PC-3 (cell line): Measurements from ENCODE around the gene C5AR2. TPM values are rescaled to one million over a fixed set of nuclear protein-coding genes. Genes with fewer than 3 reads are reported as not detected.
A peak's percentile ranks its signal among the peaks of the same experiment; 100 is the strongest.

Experiments
- ATAC-seq: fragments of 200-7000 bp; cut with Tn5 transposase; 2 replicates; pipeline ENCODE4 v1.9.1; 2020; ENCODE audit warnings: mild to moderate bottlenecking, moderate library complexity
- BruUV-seq: library from RNA; stranded (reverse); fragments of 400-500 nt; replicated peaks from 2 replicates; lab custom pipeline; 2021; lab: Mats Ljungman, UMichigan
- CTCF ChIA-PET: fragments of 300-600 bp; sonication (Branson Sonifier 250); formaldehyde crosslinking; loops from one replicate; lab custom pipeline; 2022; ENCODE audit warnings: antibody characterized with exemption; lab: Charles Lee
- POLR2A ChIA-PET: fragments of 300-600 bp; sonication (Branson Sonifier 250); formaldehyde crosslinking; loops from one replicate; lab custom pipeline; 2022; ENCODE audit warnings: antibody characterized with exemption; ENCODE audit not compliant: unreplicated experiment; lab: Charles Lee
- DNase-seq: peaks from one replicate; pipeline ENCODE4 v3.0.0-alpha.2; 2015
- H2AFZ ChIP-seq: fragments of 300-600 bp; sonication (generic); 2 replicates; pipeline ENCODE4 v1.6.0; 2016; ENCODE audit warnings: antibody characterized with exemption, low read length
- H3F3A ChIP-seq: fragments of 300-600 bp; sonication (generic); one replicate; pipeline ENCODE4 v1.6.0; 2017; ENCODE audit warnings: antibody characterized with exemption, low read length, control low read depth, mild to moderate bottlenecking; ENCODE audit not compliant: unreplicated experiment
- H3K27ac ChIP-seq: fragments of 300-600 bp; sonication (generic); 2 replicates; pipeline ENCODE4 v1.5.1; 2016; ENCODE audit warnings: mild to moderate bottlenecking, low read length
- H3K27me3 ChIP-seq: fragments of 300-600 bp; sonication (generic); 2 replicates; pipeline ENCODE4 v1.6.1; 2016; ENCODE audit warnings: low read length, mixed read lengths
- H3K36me3 ChIP-seq: fragments of 300-600 bp; sonication (generic); 2 replicates; pipeline ENCODE4 v1.6.1; 2016; ENCODE audit warnings: low read depth, mixed run types, low read length, mixed read lengths
- H3K4me1 ChIP-seq: fragments of 300-600 bp; sonication (generic); 2 replicates; pipeline ENCODE4 v1.5.1; 2016; ENCODE audit warnings: low read length; ENCODE audit not compliant: insufficient read depth
- H3K4me2 ChIP-seq: fragments of 300-600 bp; sonication (generic); 2 replicates; pipeline ENCODE4 v1.6.0; 2016; ENCODE audit warnings: low read length
- H3K4me3 ChIP-seq: fragments of 300-600 bp; sonication (generic); 2 replicates; pipeline ENCODE4 v1.5.1; 2016; ENCODE audit warnings: mild to moderate bottlenecking, low read length, mixed read lengths
- H3K79me2 ChIP-seq: fragments of 300-600 bp; sonication (generic); 2 replicates; pipeline ENCODE4 v1.6.1; 2017; ENCODE audit warnings: low read length, mixed read lengths
- H3K9ac ChIP-seq: fragments of 300-600 bp; sonication (generic); 2 replicates; pipeline ENCODE4 v1.6.0; 2016; ENCODE audit warnings: mild to moderate bottlenecking, low read length
- H3K9me2 ChIP-seq: fragments of 300-600 bp; sonication (generic); replicated peaks from 2 replicates; pipeline ENCODE4 v1.6.1; 2016; ENCODE audit warnings: mixed run types, low read length, mixed read lengths
- H3K9me3 ChIP-seq: fragments of 300-600 bp; sonication (generic); 2 replicates; pipeline ENCODE4 v1.6.1; 2016; ENCODE audit warnings: low read length, mixed read lengths
- H4K20me1 ChIP-seq: fragments of 300-600 bp; sonication (generic); 2 replicates; pipeline ENCODE4 v1.6.1; 2016; ENCODE audit warnings: low read length, mixed read lengths
- CTCF ChIP-seq: fragments of 300-600 bp; sonication (generic); conservative IDR thresholded peaks from 2 replicates; pipeline ENCODE4 v1.5.1; 2017; ENCODE audit warnings: antibody characterized with exemption, low read depth, mild to moderate bottlenecking, low read length
- EZH2 ChIP-seq: fragments of 300-600 bp; sonication (generic); IDR thresholded peaks from one replicate; pipeline ENCODE4 v1.6.1; 2017; ENCODE audit warnings: antibody characterized with exemption, mild to moderate bottlenecking, low read length; ENCODE audit not compliant: unreplicated experiment
- EZH2phosphoT487 ChIP-seq: fragments of 300-600 bp; sonication (generic); IDR thresholded peaks from 2 replicates; pipeline ENCODE4 v1.6.1; 2018; ENCODE audit warnings: mild to moderate bottlenecking, antibody characterized with exemption, low read length, borderline replicate concordance
- intact Hi-C: fragments of 100-400 bp; cut with micrococcal nuclease; formaldehyde crosslinking; loops from 2 replicates; pipeline ENCODE4 v1.9.0; 2023
- total RNA-seq: library from RNA; depleted of rRNA; stranded (reverse); fragments of >200 nt; gene quantifications from 2 replicates; pipeline ENCODE4 v1.2.3, GENCODE V29; 2014; rRNA removed

C5AR2 gene
- total RNA-seq, 1 experiment from 2014 or later: not detected

GRCh38 chr19:47390533-47391488, 58.8 kb downstream of the C5AR2 start:
- H3K4me2 ChIP-seq: no peak overlapping the region
- H3K36me3 ChIP-seq: no peaks in the 10 kb centered on the region
- ChIA-PET CTCF (interaction anchor here (0.5 to 0.7 kb wide), 2 partner anchors 23 to 141 kb away, joined by 3 to 7 read pairs; no protein-coding TSS in a partner anchor), POLR2A (no interaction called here)
- no peaks in the 10 kb centered on the region for H3K79me2 ChIP-seq
- H3K27me3 ChIP-seq: no peaks in the 10 kb centered on the region
- H3F3A ChIP-seq: no peaks in the 10 kb centered on the region
- TF ChIP-seq EZH2phosphoT487: no peak
- TF ChIP-seq CTCF: no peak
- no peak for TF ChIP-seq EZH2
- no peaks in the 10 kb centered on the region for H4K20me1 ChIP-seq
- no peak overlapping the region for H3K4me3 ChIP-seq
- no peak overlapping the region for H2AFZ ChIP-seq
- ATAC-seq: peak; percentile 15; the same call in 1 of the 2 replicates
- BruUV-seq: no TSS peak
- intact Hi-C loops: loop anchor here (1.0 kb wide), 1 partner anchor 95 kb away; no protein-coding TSS in a partner anchor
- no peaks in the 10 kb centered on the region for H3K9me3 ChIP-seq
- no peak for DNase-seq
- H3K27ac ChIP-seq: no peak overlapping the region
- no peaks in the 10 kb centered on the region for H3K4me1 ChIP-seq
- H3K9me2 ChIP-seq: no peaks in the 10 kb centered on the region
- H3K9ac ChIP-seq: no peak overlapping the region

GRCh38 chr19:47391510-47392223, 59.7 kb downstream of the C5AR2 start:
- H3K4me1 ChIP-seq: no peaks in the 10 kb centered on the region
- H3K27ac ChIP-seq: no peak overlapping the region
- BruUV-seq: no TSS peak
- no peaks in the 10 kb centered on the region for H4K20me1 ChIP-seq
- no peak overlapping the region for H3K4me2 ChIP-seq
- no peaks in the 10 kb centered on the region for H3K9me2 ChIP-seq
- no peak overlapping the region for H2AFZ ChIP-seq
- intact Hi-C loops: loop anchor here (1.0 kb wide), 1 partner anchor 95 kb away; no protein-coding TSS in a partner anchor
- no peak overlapping the region for H3K4me3 ChIP-seq
- TF ChIP-seq CTCF (peak; percentile 80), EZH2 (no peak)
- H3K9me3 ChIP-seq: no peaks in the 10 kb centered on the region
- H3K79me2 ChIP-seq: no peaks in the 10 kb centered on the region
- H3F3A ChIP-seq: no peaks in the 10 kb centered on the region
- H3K27me3 ChIP-seq: no peaks in the 10 kb centered on the region
- ATAC-seq: peak; percentile 85
- H3K36me3 ChIP-seq: no peaks in the 10 kb centered on the region
- ChIA-PET CTCF (interaction anchor here (0.5 to 0.7 kb wide), 2 partner anchors 22 to 142 kb away, joined by 3 to 7 read pairs; no protein-coding TSS in a partner anchor), POLR2A (no interaction called here)
- peak; percentile 72 for DNase-seq
- no peak overlapping the region for H3K9ac ChIP-seq

Other genes with a start within 250 kb of the C5AR2 start
- gene ZC3H4, start 218.4 kb upstream of the C5AR2 start, total RNA-seq: 13.4 and 20.0 TPM in 2 replicates
- gene SAE1, start 201.3 kb upstream of the C5AR2 start, total RNA-seq: 99.7 and 134 TPM in 2 replicates
- gene BBC3, start 101.0 kb upstream of the C5AR2 start, total RNA-seq: 2.4 and 2.9 TPM in 2 replicates
- gene CCDC9, start 75.7 kb upstream of the C5AR2 start, total RNA-seq: 8.3 and 12.4 TPM in 2 replicates
- gene INAFM1, start 57.3 kb upstream of the C5AR2 start, total RNA-seq: 2.5 and 5.1 TPM in 2 replicates
- gene C5AR1, start 22.3 kb upstream of the C5AR2 start, total RNA-seq: not detected in 2 replicates
- gene DHX34, start 17.1 kb downstream of the C5AR2 start, total RNA-seq: 28.3 and 37.5 TPM in 2 replicates
- gene MEIS3, start 87.4 kb downstream of the C5AR2 start, total RNA-seq: 0.75 and 1.3 TPM in 2 replicates
- 0.33 TPM in 1 of 2 replicates, not detected in the other for gene SLC8A2, start 139.7 kb downstream of the C5AR2 start, total RNA-seq
- 8.0 and 18.3 TPM in 2 replicates for gene KPTN, start 152.0 kb downstream of the C5AR2 start, total RNA-seq
- 75.1 and 95.9 TPM in 2 replicates for gene NAPA, start 182.9 kb downstream of the C5AR2 start, total RNA-seq
- not detected in 2 replicates for gene ZNF541, start 241.0 kb downstream of the C5AR2 start, total RNA-seq